C4-2B (cell line): ENCODE results near the gene LIPN.
A peak's percentile ranks its signal among the peaks of the same experiment; 100 is the strongest.

ENCODE experiments used
- CTCF ChIP-seq: fragments of 450-650 bp; conservative IDR thresholded peaks from 2 replicates; pipeline ENCODE4 v1.5.1; 2017; ENCODE audit warnings: mild to moderate bottlenecking
- ZFX ChIP-seq: fragments of 450-650 bp; IDR thresholded peaks from 2 replicates; pipeline ENCODE4 v1.6.1; 2017

DNA sequence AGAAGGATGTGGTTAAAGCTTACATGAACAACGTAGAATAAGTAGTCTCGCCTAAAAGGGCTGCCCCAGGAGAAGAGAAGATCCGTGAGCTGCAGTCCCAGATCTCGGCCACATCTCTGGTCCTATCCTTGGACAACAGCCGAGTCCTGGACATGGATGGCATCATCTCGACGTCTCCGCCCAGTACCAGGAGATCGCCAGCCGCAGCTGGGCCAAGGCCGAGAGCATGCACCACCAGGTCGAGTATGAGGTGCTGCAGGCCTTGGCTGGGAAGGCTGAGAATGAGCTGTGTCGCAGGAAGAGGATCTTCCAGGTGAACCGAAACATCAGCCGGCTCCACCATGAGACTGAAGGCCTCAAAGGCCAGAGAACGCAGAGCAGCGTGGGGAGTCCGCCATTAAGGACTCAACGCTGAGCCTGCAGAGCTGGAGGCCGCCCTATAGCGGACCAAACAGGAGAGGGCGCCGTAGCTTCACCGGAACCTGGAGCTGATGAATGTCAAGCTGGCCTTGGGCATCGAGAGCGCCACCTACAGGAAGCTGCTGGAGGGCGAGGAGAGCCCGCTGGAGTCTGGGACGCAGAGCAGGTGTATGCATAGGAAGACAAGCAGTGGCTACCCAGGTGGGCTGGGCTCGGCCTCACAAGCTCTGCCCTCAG, 31.6 kb upstream of the LIPN start:
- peak; percentile 31 for TF ChIP-seq CTCF
- TF ChIP-seq ZFX: no peak
